Measurements from ENCODE around the gene PPP4R1.

PPP4R1 gene

DNA sequence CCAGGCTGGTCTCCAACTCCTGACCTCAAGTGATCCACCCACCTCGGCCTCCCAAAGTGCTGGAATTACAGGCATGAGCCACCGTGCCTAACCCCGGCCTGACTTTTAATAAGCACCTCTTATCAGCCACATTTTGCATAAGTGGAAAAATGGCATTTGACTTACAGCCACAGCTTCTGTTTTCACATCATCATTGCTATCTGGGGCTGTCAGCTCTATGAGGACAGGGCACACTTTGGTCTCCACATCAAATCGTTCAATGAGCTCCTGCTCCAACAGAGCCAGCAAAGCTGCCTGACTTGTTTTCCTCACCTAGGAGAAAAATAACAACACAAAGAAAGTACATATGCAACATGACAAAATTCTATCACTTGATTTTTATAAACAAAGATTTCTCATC lies 26.4 kb downstream of the PPP4R1 start:
- DNase-seq = no peak

DNA sequence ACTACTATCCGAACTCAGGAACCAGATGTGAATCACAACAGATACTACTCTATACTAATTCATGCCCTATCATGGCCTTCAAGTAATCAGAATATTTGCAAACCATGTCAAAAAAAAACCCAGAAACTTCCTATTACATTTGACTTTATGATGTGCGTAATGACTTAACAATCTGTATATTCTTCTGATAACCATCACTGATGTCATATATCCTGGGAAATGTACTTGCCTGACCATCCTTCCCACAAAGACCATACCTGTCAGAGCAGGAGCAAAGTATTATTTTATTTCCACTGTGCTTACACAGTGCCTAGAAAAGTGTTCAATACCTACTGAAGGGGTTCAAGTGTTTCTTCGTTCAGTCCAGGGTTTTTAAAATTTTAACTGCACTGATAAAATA lies 27.5 kb downstream of the PPP4R1 start:
- no peak for DNase-seq

GRCh38 chr18:9581667-9582066 lies 32.7 kb downstream of the PPP4R1 start:
- no peak for DNase-seq

DNA sequence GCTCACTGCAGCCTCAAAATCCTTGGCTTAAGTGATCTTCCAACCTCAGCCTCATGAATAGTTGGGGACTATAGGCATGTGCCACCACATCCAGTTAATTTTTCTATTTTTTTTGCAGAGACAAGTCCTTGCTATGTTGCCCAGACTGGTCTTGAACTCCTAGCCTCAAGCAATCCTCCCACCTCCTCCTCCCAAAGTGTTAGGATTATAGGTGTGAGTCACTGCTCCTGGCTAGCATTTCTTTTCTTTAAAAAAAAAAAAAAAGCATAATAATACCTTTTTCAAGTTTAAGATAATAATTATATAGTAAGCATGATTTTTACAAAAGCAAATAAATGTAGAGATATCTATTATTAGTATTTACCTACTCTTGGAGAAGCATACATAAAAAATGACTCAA lies 36.1 kb downstream of the PPP4R1 start:
- no peak for DNase-seq

DNA sequence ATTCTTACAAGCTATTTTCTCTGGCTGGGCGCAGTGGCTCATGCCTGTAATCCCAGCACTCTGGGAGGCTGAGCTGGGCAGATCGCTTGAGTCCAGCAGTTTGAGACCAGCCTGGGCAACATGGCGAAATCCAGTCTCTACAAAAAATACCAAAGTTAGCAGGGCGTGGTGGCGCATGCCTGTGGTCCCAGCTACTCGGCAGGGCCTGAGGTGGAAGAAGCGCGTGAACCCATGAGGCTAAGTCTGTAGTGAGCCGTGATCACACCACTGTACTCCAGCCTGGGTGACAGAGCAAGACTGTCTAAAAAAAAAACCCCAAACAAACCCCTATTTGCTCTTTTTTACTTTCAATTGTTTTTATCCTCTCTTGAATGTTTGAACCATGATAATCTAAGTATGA lies 37.0 kb downstream of the PPP4R1 start:
- DNase-seq = no peak

DNA sequence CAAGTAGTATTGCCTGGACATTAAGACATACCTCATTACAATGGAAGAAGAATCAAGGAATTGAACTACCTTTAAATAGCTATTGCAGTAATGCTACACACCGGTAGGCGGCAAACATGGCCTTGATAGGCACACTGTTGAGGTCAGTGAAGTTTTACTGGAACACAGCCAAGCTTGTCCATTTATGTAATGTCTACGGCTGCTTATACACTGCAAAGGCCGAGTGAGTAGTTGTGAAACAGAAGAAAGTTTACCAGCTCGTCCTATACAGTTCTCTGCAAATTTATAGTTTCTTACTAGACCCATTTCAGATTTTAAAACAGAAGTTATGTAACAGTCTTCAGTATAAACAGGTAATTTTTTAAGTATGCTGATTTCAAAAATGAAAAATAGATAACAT lies 38.8 kb downstream of the PPP4R1 start:
- peak; percentile 66 for DNase-seq

DNA sequence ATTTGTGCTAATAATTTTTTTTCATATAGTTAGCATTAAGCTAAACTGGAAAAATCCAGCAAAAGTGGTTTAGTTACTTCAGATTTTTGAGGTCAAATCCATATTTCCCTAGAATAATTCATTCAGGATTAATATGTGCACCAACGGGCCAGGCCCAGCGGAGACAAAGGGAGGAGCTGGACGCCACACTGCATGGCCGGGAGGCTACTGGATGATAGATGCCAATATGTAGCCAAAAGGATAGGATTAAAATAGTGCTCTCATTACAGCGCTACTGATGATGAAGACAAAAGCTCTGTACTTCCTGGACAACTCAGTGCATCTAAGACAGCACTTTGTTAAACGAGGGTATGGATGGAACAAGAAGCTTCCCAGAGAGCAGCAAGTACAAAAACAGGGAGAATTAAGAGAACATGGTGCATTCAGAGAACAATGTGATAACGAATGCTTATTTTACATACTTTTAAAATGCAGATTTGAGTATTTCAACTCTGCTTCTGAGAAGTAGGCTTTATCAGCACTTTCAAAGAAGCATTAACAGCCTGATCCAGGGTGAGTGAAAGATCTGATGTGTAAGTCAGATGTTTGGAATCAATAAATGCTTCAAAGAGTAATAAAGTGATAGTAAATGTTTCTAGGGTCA lies 39.8 kb downstream of the PPP4R1 start:
- DNase-seq = no peak

GRCh38 chr18:9571546-9571945 lies 42.8 kb downstream of the PPP4R1 start:
- DNase-seq = no peak

DNA sequence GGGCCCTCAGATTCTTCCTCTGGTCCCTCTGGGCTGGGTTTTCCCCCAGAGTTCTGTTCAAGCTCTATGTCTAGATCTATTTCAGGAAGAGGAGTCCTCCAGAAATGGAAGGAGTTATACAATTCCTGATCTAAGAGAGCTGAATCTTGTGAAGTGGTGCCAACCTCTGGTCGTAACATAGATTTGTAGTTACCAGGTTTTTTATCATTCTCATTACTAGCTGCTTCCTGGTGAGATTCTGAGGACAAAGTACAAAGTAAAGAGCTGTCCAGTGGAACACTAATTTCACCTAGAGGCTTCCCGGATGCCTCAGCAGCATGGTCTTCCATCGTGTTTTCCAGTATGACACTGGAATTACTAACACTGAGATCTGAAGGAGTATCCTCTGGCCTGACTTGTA lies 44.1 kb downstream of the PPP4R1 start:
- DNase-seq = no peak

- no peak for DNase-seq
These were observed 45.2 kb downstream of the PPP4R1 start for GRCh38 chr18:9569178-9569577.

DNA sequence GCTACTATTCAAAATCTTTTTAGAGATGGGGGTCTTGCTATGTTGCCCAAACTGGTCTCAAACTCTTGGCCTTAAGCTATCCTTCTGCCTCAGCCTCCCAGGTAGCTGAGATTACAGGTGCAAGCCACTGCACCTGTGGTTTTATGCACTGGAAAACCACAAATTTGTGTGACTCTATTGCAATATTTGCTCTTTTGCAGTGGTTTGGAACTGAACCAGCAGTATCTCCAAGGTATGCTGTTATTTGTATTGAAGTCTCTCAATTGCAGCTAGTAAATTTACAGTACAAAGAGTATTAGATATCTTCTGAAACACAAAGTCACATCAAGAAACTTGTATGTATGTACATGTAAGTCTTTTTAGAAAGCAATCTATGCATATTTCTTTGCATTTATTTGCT lies 46.2 kb downstream of the PPP4R1 start:
- DNase-seq = no peak

GRCh38 chr18:9565407-9565806 lies 49.0 kb downstream of the PPP4R1 start:
- DNase-seq = no peak

GRCh38 chr18:9563331-9563730 lies 51.0 kb downstream of the PPP4R1 start:
- no peak for DNase-seq

DNA sequence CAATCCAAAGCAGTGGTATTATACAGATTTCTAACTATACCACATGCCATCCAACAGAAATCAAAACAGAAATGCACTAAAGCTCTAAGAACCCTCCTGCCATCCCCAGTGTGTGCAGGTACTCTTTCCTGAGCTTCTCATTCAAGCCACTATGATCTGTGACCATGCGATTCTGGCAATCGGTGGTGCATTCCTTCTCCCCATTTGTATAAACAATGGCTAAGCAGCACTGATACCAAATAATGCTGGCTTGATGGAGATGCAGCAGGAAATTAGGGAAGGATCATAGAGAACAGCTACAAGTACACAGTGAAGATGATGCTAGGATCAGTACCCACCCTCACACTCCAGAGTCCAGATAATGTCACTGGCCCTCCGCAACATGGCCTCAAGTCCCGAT lies 51.8 kb downstream of the PPP4R1 start:
- no peak for DNase-seq

- DNase-seq = no peak
These were observed 52.6 kb downstream of the PPP4R1 start for GRCh38 chr18:9561759-9562158.

GRCh38 chr18:9559253-9559652 lies 55.1 kb downstream of the PPP4R1 start:
- DNase-seq = no peak

- no peak for DNase-seq
These were observed 55.8 kb downstream of the PPP4R1 start for GRCh38 chr18:9558387-9559064.

DNA sequence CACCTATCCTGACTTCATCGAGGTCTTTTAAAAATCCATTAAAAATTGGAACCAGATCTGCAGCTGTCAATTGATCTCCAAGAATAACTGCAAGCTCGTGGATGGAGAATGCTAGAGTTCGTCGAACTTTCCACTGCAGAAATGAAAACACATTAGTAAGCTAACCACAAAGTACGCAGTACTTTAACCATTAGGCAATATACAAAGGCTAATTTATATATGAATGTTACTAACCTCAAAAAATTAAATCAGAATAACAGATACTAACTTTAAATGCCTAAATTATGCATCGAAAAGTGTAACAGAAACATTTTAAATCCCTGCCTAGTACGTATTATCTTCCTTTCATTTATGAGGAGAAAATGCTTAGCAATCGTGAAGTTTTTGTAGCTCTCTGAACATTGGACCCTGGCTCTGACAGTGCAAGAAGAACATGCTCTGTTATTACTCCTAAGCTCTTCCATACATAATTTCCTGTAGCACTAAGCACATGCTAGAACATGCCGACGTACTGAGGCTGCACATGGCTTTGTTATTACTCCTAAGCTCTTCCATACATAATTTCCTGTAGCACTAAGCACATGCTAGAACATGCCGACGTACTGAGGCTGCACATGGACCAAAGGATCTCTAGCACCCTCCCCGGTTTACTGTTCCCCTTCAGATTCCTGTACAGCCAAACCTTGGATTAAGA lies 57.0 kb downstream of the PPP4R1 start:
- DNase-seq = no peak

DNA sequence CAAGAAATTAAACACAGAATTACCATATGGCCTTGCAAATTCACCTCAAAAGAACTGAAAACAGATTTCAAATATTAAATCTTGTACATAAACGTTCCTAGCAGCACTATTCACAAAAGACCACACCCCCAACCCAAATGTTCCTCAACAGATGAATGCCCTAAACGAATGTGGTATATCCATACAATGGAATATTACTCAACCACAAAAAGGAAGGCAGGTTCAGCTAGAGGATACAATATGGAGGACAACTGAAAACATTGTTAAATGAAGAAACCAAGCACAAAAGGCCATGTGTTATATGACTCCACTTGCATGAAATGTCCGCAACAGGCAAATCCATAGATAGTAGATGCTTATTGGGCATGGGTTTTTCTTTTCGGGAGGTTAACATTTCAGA lies 61.7 kb downstream of the PPP4R1 start:
- no peak for DNase-seq

GRCh38 chr18:9552191-9552590 lies 62.2 kb downstream of the PPP4R1 start:
- DNase-seq = no peak

DNA sequence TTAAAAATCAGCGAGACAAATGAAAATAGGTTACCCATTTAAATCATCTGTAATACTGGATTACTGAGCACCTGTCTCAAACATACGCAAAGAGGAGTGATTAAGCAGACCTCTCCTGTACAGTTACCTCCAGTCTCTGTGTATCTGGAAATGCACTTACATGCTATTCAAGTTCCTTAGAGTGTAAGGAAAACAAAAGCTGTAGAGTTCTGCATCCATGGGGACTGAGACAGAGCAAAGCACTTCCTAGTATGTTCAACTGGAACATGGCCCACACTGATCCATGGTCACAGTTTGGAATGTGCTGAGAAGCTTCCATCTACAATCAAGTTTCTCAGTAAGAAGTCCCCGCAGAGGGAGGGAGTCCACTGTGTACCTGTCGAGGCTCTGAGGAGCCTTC lies 63.9 kb downstream of the PPP4R1 start:
- no peak for DNase-seq

DNA sequence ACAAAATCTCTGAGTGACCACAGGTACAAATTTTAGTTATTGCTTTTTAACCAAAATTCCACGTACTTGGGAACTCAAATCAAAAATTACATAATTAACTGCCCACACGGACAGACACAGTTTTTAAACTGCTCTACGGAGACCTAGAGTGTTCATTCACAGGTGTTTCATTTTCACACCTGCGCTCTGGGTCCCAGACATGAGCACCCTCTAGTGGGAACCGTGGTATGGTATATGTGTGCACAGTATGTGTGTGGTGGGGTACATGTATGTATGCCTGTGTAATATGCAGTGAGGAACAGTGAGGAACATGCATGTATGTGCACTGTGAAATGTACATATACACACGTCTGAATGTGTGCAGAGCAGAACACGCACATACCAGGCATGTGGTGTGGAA lies 65.0 kb downstream of the PPP4R1 start:
- DNase-seq = no peak

- DNase-seq = no peak
These were observed 66.6 kb downstream of the PPP4R1 start for GRCh38 chr18:9547782-9548181.

DNA sequence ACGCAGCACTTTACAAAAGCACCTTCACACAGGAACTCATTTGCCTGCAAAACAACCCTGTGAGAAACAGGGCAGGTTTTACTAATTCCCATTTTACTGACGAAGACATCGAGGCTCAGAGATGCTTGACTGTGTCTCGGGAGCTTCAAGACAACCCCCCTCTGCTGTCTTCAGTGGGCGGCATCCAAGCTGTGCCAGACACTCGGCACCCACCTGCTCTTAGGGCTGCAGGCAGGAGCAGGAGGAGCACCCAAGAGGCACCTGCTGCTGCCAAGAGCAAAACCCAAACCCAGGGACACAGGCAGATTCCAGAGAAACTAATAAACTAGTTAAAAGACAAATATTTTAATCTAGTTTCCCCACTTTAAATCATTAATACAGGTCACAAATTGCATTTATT lies 67.9 kb downstream of the PPP4R1 start:
- no peak for DNase-seq

- no peak for DNase-seq
These were observed 69.3 kb downstream of the PPP4R1 start for GRCh38 chr18:9545029-9545428.
